ENCODE results near the gene LRRN4CL.

GRCh38 chr11:62716816-62717215 is 27.5 kb upstream of the LRRN4CL start:
- TF ChIP-seq CTCF (IDR thresholded peaks at IDR 0.05) (no peak), POLR2A (IDR thresholded peaks at IDR 0.05) (no peak)

Data from uterus (tissue), 2 donors.